Activated gamma-delta T cell treated with anti-CD3 and anti-CD28 coated beads, Interleukin-2, amount 50 U/mL, for 16 hours (primary cell): ENCODE data around the gene GDPGP1.
A peak's percentile ranks its signal among the peaks of the same experiment; 100 is the strongest.
"Not testable (repeated sequence)": the region's sequence is repeated elsewhere in the genome, so short reads cannot be mapped to it uniquely, and the experiment has no call there.

Experiments used
- DNase-seq: peaks from one replicate; pipeline ENCODE4 v3.0.0-alpha.2; 2020; ENCODE audit warnings: low read depth

GDPGP1 gene, protein sequence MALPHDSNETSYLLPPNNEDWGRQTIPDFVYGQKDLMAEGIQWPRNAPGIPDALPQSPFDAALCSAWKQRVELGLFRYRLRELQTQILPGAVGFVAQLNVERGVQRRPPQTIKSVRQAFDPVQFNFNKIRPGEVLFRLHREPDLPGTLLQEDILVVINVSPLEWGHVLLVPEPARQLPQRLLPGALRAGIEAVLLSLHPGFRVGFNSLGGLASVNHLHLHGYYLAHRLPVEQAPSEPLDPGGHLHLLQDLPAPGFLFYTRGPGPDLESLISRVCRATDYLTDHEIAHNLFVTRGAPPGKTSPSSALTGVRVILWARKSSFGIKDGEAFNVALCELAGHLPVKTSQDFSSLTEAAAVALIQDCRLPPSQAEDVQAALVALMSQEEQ

GRCh38 chr15:90234096-90234988, at the start of gene GDPGP1:
TSS of gene GDPGP1 (plus strand) at chr15:90234209. CDS start at chr15:90240909, 6,700 bp downstream.
- DNase-seq = no peak

DNA sequence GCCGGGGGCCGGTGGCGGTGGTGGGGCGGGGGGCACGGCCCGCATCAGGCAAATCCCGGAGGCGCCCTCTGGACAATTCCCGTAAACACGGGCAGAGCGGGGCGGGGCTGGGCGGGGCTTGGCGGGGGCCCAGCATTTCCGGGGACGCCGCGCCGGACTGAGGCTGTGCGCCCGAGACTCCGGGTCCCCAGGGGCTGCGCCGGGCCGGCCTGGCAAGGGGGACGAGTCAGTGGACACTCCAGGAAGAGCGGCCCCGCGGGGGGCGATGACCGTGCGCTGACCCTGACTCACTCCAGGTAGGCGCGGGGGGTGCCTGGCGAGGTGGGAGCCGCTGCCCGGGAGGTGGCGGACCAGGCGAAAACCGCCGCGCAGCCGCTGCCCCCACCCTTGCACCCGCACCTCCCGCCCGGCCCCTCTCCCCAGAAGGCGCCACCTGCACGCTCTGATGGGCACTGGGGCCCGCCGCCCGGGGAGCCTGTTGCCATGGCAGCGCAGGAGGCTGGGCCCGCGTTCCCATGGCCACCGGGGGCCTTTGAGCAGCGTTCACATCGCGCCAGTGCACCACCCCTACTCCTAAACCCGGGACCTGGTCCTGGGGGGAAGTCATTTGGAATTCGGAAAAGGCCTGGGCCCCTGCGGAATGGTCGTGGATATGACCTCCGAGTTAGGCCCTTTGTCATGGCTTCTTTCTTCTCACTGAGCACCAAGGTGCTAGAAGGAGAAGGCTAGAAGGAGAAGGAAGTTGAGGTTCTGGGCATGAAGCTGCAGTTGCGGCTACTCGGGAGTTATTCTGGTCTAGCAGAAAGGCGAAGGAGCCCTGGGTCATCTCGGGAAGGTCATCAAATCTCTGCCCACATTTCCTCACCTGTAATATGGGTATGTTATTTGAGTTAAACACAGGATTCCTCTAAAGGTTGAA, 49.0 kb upstream of the GDPGP1 start:
- peak; percentile 20 for DNase-seq

GRCh38 chr15:90187257-90187868, 46.6 kb upstream of the GDPGP1 start:
- DNase-seq = no peak

DNA sequence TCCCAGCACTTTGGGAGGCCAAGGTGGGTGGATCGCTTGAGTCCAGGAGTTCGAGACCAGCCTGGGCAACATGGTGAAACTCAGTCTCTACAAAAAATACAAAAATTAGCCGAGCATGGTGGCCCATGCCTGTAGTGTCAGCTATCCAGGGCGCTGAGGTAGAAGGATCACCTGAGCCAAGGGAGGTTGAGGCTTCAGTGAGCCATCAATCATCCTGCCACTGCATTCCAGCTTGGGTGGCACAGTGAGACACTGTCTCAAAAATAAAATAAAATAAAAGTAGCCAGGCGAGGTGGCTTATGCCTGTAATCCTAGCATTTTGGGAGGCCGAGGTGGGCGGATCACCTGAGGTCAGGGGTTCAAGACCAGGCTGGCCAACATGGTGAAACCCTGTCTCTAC, 45.9 kb upstream of the GDPGP1 start:
- not testable (repeated sequence) for DNase-seq

GRCh38 chr15:90188914-90189748, 44.9 kb upstream of the GDPGP1 start:
- no peak for DNase-seq

DNA sequence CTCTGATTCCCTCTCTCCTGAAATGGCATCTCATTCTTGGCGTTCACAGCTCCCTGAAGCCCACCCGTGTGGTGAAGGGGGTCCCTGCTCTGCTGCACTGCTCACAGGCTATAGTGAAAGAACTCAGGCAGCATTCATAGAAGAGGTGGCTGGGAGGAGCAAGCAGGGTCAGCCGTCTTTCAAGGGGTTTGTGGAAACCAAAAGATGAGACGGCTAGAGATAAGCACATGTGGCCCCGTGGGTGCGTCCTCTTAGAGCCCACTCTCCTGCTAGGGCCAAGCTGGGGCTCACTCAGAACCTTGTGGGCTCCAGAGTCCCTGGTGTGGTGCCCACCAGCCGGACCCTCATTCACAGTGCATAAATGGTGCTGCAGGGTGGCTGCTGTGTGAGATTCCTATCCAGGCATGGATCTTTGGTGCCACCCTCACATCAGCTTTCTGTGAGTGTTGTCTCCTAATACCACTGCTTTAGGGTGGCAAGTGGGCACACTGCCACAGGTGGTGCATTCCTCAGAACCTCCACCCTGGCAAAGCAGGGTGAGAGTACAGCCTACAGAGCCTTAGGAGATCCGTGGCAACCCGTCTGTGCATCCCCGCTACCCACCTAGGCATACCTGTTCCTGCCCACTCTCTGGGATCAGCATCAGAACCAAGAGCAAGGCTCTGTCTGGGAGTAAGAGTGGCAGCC, 44.1 kb upstream of the GDPGP1 start:
- DNase-seq = no peak

DNA sequence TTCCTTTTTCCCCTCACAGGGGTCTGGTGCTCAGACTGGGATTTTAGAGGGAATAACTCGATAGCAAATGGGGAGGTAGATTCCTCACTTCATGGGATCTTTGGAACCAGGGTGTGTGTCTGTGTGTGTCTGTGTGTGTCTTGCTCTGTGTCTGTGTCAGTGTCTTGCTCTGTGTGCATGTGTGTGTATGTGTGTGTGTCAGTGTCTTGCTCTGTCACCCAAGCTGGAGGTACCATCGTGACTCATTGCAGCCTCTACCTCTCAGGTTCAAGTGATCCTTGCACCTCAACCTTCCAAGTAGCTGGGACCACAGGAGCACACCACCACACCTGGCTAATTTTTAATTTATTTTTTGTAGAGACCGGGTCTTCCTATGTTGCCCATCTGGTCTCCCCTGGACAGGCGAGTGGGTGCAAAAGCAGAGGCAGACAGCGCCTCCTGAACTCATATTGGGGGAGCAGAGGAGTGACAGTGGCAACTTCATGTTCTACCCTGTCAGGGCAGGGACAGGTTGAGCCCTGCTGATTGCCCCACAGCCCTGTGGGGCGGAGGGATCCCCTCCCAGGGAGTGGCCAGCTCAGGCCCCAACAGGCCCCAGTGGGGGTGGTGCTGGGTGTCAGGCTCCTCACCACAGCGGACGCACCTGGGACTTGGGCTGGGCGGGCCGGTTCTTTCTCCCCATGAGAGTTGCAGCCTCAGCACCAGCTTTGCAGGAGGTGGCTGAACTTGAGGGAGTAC, 43.2 kb upstream of the GDPGP1 start:
- DNase-seq = no peak

GRCh38 chr15:90191344-90191687, 42.7 kb upstream of the GDPGP1 start:
- DNase-seq = no peak

DNA sequence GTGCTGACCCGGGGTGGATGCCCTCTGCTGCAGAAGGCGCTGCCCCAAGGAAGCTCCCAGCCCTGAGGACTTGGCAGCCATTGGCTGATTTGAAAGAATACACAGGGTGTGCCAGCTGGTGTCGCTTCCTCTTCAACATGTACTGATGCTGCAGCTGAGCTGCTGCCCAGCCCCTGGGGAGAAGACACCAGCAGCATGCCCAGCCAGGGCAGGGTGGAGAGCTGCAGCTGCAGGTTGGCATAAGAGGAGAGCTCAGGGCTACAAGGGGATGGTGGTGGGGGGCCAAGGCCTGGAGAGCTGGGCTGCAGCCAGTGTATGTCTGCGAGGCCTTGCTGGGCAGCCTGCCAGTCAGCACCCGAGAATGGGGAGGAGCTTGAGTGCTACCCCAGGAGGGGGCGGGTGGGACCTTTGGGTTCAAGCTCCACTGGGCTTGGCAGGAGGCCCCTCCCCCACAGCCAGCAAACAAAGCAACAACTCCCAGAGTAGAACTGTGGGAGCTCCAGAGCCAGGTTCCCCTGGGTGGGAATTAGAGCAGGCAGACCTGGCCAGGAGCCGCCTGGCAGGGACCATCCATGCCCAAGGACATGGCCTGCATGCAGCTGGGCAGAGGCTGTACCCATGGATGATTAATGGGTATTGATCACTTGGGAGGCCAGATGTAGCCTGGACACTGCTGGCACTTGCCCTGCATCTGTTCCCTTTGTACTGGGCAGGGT, 42.1 kb upstream of the GDPGP1 start:
- no peak for DNase-seq

- no peak for DNase-seq
These were observed 40.8 kb upstream of the GDPGP1 start for GRCh38 chr15:90192961-90193786.

DNA sequence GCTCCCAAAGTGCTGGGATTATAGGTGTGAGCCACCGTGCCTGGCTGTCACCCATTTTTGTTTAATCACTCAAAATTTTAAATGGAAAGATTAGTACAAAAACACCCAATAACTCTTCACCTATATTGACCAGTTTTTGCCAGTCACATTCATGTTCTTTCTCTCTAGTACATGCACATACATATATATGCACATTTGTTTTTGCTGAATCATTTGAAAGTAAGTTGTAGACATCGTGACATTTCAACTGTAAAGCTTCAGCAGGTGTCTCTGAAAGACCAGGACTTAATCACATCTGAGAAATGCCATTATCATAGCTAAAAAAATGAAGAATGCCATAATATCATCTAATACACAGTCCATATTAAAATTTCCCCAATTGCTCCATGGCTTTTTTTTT, 39.4 kb upstream of the GDPGP1 start:
- DNase-seq = no peak

GRCh38 chr15:90200534-90201129, 33.4 kb upstream of the GDPGP1 start:
- no peak for DNase-seq

DNA sequence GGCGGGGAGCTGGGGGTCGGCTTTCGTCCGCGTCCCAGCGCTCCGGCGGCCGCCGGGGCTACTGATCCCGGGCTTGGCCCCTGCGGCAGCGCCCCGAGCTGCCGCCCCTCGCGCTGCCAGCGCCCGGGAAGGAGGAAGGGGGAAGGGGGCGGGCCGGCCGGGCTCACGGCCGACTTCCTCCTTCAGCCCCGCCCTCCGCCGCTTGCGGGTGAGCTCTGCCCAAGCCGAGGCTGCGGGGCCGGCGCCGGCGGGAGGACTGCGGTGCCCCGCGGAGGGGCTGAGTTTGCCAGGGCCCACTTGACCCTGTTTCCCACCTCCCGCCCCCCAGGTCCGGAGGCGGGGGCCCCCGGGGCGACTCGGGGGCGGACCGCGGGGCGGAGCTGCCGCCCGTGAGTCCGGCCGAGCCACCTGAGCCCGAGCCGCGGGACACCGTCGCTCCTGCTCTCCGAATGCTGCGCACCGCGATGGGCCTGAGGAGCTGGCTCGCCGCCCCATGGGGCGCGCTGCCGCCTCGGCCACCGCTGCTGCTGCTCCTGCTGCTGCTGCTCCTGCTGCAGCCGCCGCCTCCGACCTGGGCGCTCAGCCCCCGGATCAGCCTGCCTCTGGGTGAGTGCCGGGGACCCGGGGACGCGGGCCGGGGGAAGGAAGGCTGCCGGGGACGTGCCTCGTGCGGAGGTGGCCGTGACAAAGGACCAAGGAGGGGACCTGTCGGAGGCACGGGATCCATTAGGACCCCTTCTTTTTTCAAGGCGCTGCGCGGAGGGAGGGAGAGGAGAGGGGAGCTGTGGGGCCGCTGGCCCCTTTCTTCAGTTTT, 32.7 kb upstream of the GDPGP1 start, which contains the start of gene SEMA4B:
SEMA4B (plus strand) TSS at position 201 of the 814 bp plus-strand sequence; CDS start at position 450, 249 bp downstream.
- DNase-seq = peak; percentile 47

- DNase-seq = no peak
These were observed 32.0 kb upstream of the GDPGP1 start for GRCh38 chr15:90201944-90202375.

DNA sequence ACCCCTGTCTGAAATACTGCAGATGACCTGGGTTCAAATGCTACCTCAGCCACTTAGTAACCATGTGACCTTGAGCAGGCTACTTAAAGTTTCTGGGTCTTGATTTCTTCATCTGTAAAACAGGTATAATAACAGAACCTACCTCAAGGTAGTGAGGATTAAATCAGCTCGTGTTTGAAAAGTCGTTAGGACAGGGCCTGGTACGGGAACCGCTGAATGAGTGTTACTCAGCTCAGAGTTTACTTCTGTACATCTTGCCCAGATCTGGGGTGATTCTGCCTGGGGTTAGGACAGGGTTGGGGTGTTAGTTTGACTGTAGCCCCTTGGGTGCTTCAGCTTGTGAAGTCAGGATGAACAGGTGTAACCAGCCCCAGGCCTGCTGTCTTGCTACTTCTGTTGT, 31.1 kb upstream of the GDPGP1 start:
- DNase-seq = no peak

DNA sequence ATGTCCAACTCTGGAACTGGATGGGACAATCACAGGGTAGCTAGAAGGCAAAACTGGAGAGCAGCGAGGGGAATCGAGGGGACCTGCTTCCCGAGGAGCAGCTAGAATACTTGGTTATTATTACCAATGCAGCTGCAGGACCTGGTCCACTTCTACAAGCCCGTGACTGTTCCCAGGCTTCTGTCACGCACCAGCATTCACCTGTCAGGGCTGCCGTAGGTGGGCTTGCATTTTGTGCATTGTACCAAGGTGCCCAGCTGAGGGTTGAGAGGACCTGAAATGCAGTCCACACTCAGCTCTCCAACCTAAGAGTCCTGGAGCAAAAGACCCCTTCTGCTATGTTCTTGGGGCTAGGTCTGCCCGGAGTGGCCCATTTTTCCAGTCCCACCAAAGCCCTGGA, 30.5 kb upstream of the GDPGP1 start:
- no peak for DNase-seq
